Lower leg skin (tissue), 4 donors: ENCODE data around the gene GATAD2B. TPM values are rescaled to one million over a fixed set of nuclear protein-coding genes. Genes with fewer than 3 reads are reported as not detected.

Experiments
- DNase-seq, 2 donors: peaks; one replicate each; pipeline ENCODE4 v3.0.0-alpha.2; 2019; ENCODE audit warnings: low spot score in 2 of 2
- H3K4me3 ChIP-seq: fragments of 200-600 bp; sonication (generic); 2 replicates; pipeline ENCODE4 v1.5.1; 2017; ENCODE audit warnings: mild to moderate bottlenecking, low read depth; ENCODE audit not compliant: poor library complexity, severe bottlenecking
- CTCF ChIP-seq, 3 donors: fragments of 450-650 bp; IDR thresholded peaks; one replicate each; pipeline ENCODE4 v1.5.1; 2016; ENCODE audit warnings: antibody characterized with exemption in 3 of 3, mild to moderate bottlenecking in 3 of 3, moderate library complexity in 2 of 3
- POLR2A ChIP-seq, 2 donors: fragments of 450-650 bp; IDR thresholded peaks; one replicate each; pipeline ENCODE4 v1.6.1; 2016 to 2017; ENCODE audit warnings: antibody characterized with exemption in 2 of 2, mild to moderate bottlenecking in 1 of 2, moderate library complexity in 1 of 2
- WGBS, 2 donors: methylation state at CpG; one replicate each; pipeline ENCODE4 v1.1.5; 2018; 5-methylcytosine and 5-hydroxymethylcytosine counted together
- intact Hi-C: fragments of 100-400 bp; cut with DNase I; formaldehyde crosslinking; loops from one replicate; pipeline ENCODE4 v1.15.0; 2023; ENCODE audit warnings: low total_unique reads
- total RNA-seq, 4 donors: library from RNA; depleted of rRNA; stranded (reverse); fragments of >200 nt; gene quantifications; one replicate each; pipeline ENCODE4 v1.1.0, GENCODE V29; 2016

The GATAD2B gene
- total RNA-seq, 4 donors from 2014 or later, result 24.1 to 49.3 (median 29.3) TPM

DNA sequence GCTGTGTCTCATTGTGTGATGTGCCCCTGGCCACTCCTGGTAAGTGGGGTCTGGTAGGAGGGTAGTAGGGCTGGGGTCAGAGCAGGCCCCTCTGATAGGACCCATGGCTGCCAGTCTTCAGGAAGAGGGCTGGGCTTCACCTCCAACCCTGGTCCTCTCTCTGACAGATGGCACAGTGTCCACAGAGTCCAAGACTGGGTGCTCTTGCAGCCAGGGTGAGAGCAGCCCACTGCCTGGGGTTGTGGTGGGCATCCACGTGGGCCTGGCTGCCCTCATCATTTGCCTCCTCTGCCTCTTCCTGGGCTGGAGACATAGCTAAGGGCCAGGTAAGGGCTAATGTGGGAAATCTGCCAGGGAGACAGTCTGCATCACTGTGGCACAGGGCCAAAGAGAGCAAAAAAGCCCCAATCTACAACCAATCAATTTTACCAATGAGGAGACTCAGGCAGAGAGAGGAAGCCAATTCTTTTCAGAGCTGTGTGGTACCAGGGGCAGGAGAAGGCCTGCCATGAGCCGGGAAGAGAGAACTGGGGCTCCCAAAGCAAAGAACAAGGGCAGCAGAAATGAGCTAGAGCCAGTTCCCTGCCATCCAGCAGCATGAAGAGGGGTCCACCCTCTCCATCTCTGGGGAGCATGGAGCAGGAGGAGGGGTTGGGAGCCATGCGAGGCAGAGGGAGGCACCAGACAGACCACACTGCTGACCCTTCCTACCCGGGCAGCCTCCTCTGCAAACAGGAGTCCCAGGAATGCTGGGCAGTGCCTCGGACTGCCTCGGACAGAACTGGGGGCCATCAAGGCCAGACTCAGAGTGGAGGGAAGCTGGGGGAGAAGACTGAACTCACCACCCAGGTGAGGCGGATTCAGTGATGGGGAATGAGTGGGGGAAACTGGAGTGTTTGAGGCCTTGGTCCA lies 120.7 kb downstream of the GATAD2B start:
- no peak overlapping the region for H3K4me3 ChIP-seq
- intact Hi-C loops, result loop anchor here (5.0 kb wide), 1 partner anchor 185 kb away; the partner anchor contains the start of gene RAB13
- no peak for TF ChIP-seq POLR2A (IDR thresholded peaks at IDR 0.05)
- no peak for TF ChIP-seq CTCF (IDR thresholded peaks at IDR 0.05)
- WGBS, 2 donors, result 86 to 93% methylated on average over 6 to 7 of the region's 7 CpGs
- peak in 1 of 2 donors; percentile 79 for DNase-seq

DNA sequence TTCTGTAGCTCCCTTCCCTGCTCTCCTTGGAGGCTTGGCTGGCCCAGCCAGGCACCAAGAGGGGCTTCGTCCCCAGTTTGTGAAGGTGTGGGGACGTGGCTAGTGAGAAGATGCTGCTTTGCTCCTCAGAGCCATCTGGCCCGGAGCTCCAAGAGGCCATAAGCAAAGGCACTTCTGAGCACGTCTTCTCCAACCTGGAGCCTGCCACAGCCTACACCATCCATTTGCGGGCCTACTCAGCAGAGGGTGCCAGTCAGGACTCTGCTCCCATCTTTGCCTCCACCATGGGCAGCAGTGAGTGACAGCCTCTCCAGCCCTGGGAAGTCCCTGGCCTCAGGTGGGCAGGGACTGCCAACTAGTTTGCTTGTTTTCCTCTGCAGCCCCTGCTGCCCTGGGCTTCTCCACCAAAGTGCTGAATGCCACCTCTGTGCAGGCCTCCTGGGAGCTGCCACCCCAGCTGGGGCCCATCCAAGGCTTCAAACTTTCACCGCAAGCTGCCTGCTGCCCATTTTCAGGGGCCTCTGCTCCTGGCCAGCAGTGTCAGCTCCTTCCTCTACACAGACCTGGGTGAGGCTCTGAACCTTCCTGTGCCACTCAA lies 121.6 kb downstream of the GATAD2B start:
- intact Hi-C loops, result loop anchor here (5.0 kb wide), 1 partner anchor 186 kb away; the partner anchor contains the start of gene RAB13
- WGBS, 2 donors, result 96 to 97% methylated on average over 6 of the region's 6 CpGs
- DNase-seq, result peak in 1 of 2 donors; percentile 56
- TF ChIP-seq POLR2A (IDR thresholded peaks at IDR 0.05), result no peak
- TF ChIP-seq CTCF (IDR thresholded peaks at IDR 0.05), result no peak
- no peak overlapping the region for H3K4me3 ChIP-seq

- no peak overlapping the region for H3K4me3 ChIP-seq
- TF ChIP-seq CTCF (IDR thresholded peaks at IDR 0.05) (no peak), POLR2A (IDR thresholded peaks at IDR 0.05) (no peak)
- WGBS, 2 donors, result 66 to 68% methylated on average over 6 to 7 of the region's 7 CpGs
- intact Hi-C loops, result loop anchor here (5.0 kb wide), 1 partner anchor 187 kb away; the partner anchor contains the start of gene RAB13
- DNase-seq, result peak in 1 of 2 donors; percentile 79
These were observed 122.3 kb downstream of the GATAD2B start for GRCh38 chr1:153800516-153800915.

- WGBS, 2 donors, result 86 to 92% methylated on average over 27 of the region's 27 CpGs
- TF ChIP-seq CTCF (IDR thresholded peaks at IDR 0.05) (no peak), POLR2A (IDR thresholded peaks at IDR 0.05) (no peak)
- no peak overlapping the region for H3K4me3 ChIP-seq
- intact Hi-C loops, result loop anchor here (5.0 kb wide), 2 partner anchors 177 to 187 kb away; partner anchors contain the start of genes JTB and RAB13
- peak in 1 of 2 donors; percentile 81 for DNase-seq
These were observed 123.0 kb downstream of the GATAD2B start for GRCh38 chr1:153799566-153800465.

- WGBS, 2 donors, result 74 to 85% methylated on average over 4 of the region's 4 CpGs
- H3K4me3 ChIP-seq, result no peak overlapping the region
- TF ChIP-seq CTCF (IDR thresholded peaks at IDR 0.05) (no peak), POLR2A (IDR thresholded peaks at IDR 0.05) (no peak)
- intact Hi-C loops, result loop anchor here (5.0 kb wide), 1 partner anchor 178 kb away; the partner anchor contains the start of gene JTB
- peak in 1 of 2 donors; percentile 43 for DNase-seq
These were observed 123.8 kb downstream of the GATAD2B start for GRCh38 chr1:153799016-153799415.
